ENCODE data around the gene NPHP4.

NPHP4 gene

GRCh38 chr1:5983361-5984103 is 8.7 kb downstream of the NPHP4 start:
- Histone ChIP-seq H3K4me1 (ENCODE audit: insufficient read depth, insufficient read length) (no peaks in the 10 kb centered on the region), H3K9ac (ENCODE audit: insufficient read length, low read depth) (no peak overlapping the region), H3K27me3 (ENCODE audit: insufficient read depth, insufficient read length) (no peaks in the 10 kb centered on the region), H3K4me3 (ENCODE audit: insufficient read length, low read depth) (no peak overlapping the region), H3K36me3 (ENCODE audit: insufficient read depth, insufficient read length, low read length) (no peaks in the 10 kb centered on the region), H3K9me3 (ENCODE audit: insufficient read depth, low read length) (no peaks in the 10 kb centered on the region)
- TF ChIP-seq ZNF274 (IDR thresholded peaks at IDR 0.05; ENCODE audit: low read depth, low read length) (no peak), YY1 (IDR thresholded peaks at IDR 0.05; ENCODE audit: insufficient read depth, insufficient read length) (no peak), SUZ12 (IDR thresholded peaks at IDR 0.05; ENCODE audit: extremely low read depth, insufficient read depth, insufficient read length) (no peak)
- DNase-seq (ENCODE audit: low read depth, low spot score), result no peak

DNA sequence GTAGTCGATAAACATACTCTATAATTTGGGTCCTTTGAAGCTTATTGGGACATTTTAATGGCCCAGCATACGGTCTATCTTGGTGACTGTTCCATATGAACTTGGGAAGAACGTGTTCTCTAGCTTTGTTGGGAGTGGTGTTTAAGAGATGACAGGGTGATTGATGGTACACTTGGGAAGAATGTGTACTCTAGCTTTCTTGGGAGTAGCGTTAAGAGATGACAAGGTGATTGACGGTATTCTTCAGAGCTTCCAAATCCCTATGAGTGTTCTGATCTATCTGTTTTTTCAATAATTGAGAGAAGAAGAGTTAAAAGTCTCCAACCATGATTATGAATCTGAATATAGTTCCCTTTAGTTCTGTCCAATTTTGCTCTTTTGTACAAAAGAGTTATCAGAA is 9.4 kb downstream of the NPHP4 start:
- Histone ChIP-seq H3K36me3 (ENCODE audit: insufficient read depth, insufficient read length, low read length) (no peaks in the 10 kb centered on the region), H3K9me3 (ENCODE audit: insufficient read depth, low read length) (no peaks in the 10 kb centered on the region), H3K4me3 (ENCODE audit: insufficient read length, low read depth) (no peak overlapping the region), H3K9ac (ENCODE audit: insufficient read length, low read depth) (no peak overlapping the region), H3K27me3 (ENCODE audit: insufficient read depth, insufficient read length) (no peaks in the 10 kb centered on the region), H3K4me1 (ENCODE audit: insufficient read depth, insufficient read length) (no peaks in the 10 kb centered on the region)
- DNase-seq (ENCODE audit: low read depth, low spot score), result no peak
- TF ChIP-seq YY1 (IDR thresholded peaks at IDR 0.05; ENCODE audit: insufficient read depth, insufficient read length), result no peak
- no peak for TF ChIP-seq ZNF274 (IDR thresholded peaks at IDR 0.05; ENCODE audit: low read depth, low read length)

- no peak for DNase-seq (ENCODE audit: low read depth, low spot score)
- H3K27me3 ChIP-seq (ENCODE audit: insufficient read depth, insufficient read length), result no peaks in the 10 kb centered on the region
- no peaks in the 10 kb centered on the region for H3K4me1 ChIP-seq (ENCODE audit: insufficient read depth, insufficient read length)
- no peaks in the 10 kb centered on the region for H3K9me3 ChIP-seq (ENCODE audit: insufficient read depth, low read length)
- H3K9ac ChIP-seq (ENCODE audit: insufficient read length, low read depth), result no peak overlapping the region
- H3K4me3 ChIP-seq (ENCODE audit: insufficient read length, low read depth), result no peak overlapping the region
- H3K36me3 ChIP-seq (ENCODE audit: insufficient read depth, insufficient read length, low read length), result no peaks in the 10 kb centered on the region
- TF ChIP-seq YY1 (IDR thresholded peaks at IDR 0.05; ENCODE audit: insufficient read depth, insufficient read length) (no peak), ZNF274 (IDR thresholded peaks at IDR 0.05; ENCODE audit: low read depth, low read length) (no peak), SUZ12 (IDR thresholded peaks at IDR 0.05; ENCODE audit: extremely low read depth, insufficient read depth, insufficient read length) (no peak)
These were observed 9.9 kb downstream of the NPHP4 start for GRCh38 chr1:5982276-5982675.

DNA sequence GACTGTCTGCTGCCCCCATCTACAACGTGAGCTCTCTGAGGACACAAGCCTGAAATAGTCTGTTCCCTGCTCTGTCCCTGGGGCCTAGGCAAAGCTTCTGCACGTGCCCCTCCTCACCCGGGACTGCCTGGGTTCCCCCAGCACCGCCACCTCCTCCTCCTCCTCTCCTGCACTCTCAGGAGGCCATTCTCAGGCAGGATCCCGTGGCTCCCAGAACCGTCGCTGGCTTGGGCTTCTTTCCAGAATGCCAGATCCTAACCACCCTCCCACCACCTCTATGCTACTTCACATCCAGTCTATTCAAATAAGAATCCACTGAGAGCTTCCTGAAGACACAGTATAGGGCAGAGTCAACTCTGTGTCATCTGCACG is 11.2 kb downstream of the NPHP4 start:
- TF ChIP-seq SUZ12 (IDR thresholded peaks at IDR 0.05; ENCODE audit: extremely low read depth, insufficient read depth, insufficient read length), result no peak
- TF ChIP-seq ZNF274 (IDR thresholded peaks at IDR 0.05; ENCODE audit: low read depth, low read length), result no peak
- no peak for TF ChIP-seq YY1 (IDR thresholded peaks at IDR 0.05; ENCODE audit: insufficient read depth, insufficient read length)
- H3K9me3 ChIP-seq (ENCODE audit: insufficient read depth, low read length), result no peaks in the 10 kb centered on the region
- no peaks in the 10 kb centered on the region for H3K27me3 ChIP-seq (ENCODE audit: insufficient read depth, insufficient read length)
- DNase-seq (ENCODE audit: low read depth, low spot score), result no peak
- H3K4me3 ChIP-seq (ENCODE audit: insufficient read length, low read depth), result no peak overlapping the region
- H3K9ac ChIP-seq (ENCODE audit: insufficient read length, low read depth), result no peak overlapping the region
- no peaks in the 10 kb centered on the region for H3K36me3 ChIP-seq (ENCODE audit: insufficient read depth, insufficient read length, low read length)
- no peaks in the 10 kb centered on the region for H3K4me1 ChIP-seq (ENCODE audit: insufficient read depth, insufficient read length)

DNA sequence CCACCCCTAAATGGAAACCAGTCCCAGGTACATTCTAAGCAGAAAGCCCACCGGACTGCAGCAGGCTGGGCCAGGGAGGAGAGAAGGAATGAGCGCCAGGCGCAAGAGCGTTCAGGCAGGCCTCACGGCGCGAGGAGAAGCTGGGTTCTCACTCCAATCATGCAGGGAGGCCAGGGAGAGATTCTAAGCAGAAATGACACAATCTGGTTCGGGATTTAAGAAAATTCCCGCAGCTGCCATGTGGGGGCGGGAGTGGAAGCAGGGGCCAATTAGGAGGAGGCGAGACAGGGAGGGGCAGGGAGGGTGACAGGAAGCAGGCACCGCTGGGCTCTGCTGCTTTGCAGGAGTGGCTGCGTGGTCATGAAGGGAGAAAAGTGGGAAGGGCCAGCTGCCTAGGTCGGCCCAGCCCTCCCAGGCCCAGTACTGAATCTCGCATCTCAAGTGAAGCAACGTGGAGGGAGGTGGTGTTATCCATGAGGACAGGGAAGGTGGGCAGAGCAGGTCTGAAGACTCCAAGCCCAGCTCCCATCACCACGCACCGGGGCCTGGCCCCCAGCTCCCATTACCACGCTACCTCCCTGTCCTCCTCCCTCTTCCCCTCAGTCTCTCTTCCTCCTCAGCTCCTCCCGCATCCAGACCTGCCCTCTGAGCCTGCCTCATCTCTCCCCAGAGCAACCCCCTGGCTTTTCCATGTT is 11.8 kb downstream of the NPHP4 start:
- H3K4me1 ChIP-seq (ENCODE audit: insufficient read depth, insufficient read length), result no peaks in the 10 kb centered on the region
- no peaks in the 10 kb centered on the region for H3K36me3 ChIP-seq (ENCODE audit: insufficient read depth, insufficient read length, low read length)
- no peaks in the 10 kb centered on the region for H3K27me3 ChIP-seq (ENCODE audit: insufficient read depth, insufficient read length)
- no peaks in the 10 kb centered on the region for H3K9me3 ChIP-seq (ENCODE audit: insufficient read depth, low read length)
- TF ChIP-seq SUZ12 (IDR thresholded peaks at IDR 0.05; ENCODE audit: extremely low read depth, insufficient read depth, insufficient read length) (no peak), YY1 (IDR thresholded peaks at IDR 0.05; ENCODE audit: insufficient read depth, insufficient read length) (no peak), ZNF274 (IDR thresholded peaks at IDR 0.05; ENCODE audit: low read depth, low read length) (no peak)
- no peak overlapping the region for H3K4me3 ChIP-seq (ENCODE audit: insufficient read length, low read depth)
- H3K9ac ChIP-seq (ENCODE audit: insufficient read length, low read depth), result no peak overlapping the region
- DNase-seq (ENCODE audit: low read depth, low spot score), result no peak

GRCh38 chr1:5979536-5980313 is 12.5 kb downstream of the NPHP4 start:
- DNase-seq (ENCODE audit: low read depth, low spot score), result no peak
- Histone ChIP-seq H3K36me3 (ENCODE audit: insufficient read depth, insufficient read length, low read length) (no peaks in the 10 kb centered on the region), H3K4me1 (ENCODE audit: insufficient read depth, insufficient read length) (no peaks in the 10 kb centered on the region), H3K4me3 (ENCODE audit: insufficient read length, low read depth) (no peak overlapping the region), H3K9me3 (ENCODE audit: insufficient read depth, low read length) (no peaks in the 10 kb centered on the region), H3K9ac (ENCODE audit: insufficient read length, low read depth) (no peak overlapping the region), H3K27me3 (ENCODE audit: insufficient read depth, insufficient read length) (no peaks in the 10 kb centered on the region)
- no peak for TF ChIP-seq ZNF274 (IDR thresholded peaks at IDR 0.05; ENCODE audit: low read depth, low read length)
- no peak for TF ChIP-seq YY1 (IDR thresholded peaks at IDR 0.05; ENCODE audit: insufficient read depth, insufficient read length)
- no peak for TF ChIP-seq SUZ12 (IDR thresholded peaks at IDR 0.05; ENCODE audit: extremely low read depth, insufficient read depth, insufficient read length)

DNA sequence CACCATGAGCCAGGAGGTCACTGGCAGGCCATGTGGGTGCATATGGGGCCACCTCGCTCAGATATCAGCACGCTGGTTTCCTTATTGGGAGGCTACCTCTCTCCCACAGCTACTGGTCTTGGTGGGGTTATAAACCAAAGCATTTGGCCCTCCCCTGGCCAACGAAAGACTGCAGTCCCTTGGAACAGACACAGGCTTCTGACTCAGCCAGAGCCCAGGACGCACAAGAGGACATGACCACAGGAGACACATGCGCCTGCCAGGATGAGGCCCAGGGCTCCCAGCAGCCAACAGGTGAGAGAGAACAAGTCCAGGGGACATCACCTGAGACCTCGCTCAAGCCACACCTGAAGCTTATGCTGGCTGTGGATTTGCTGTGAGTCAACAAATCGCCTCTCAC is 13.8 kb downstream of the NPHP4 start:
- no peak for DNase-seq (ENCODE audit: low read depth, low spot score)

More for the DNA sequence above, 13.8 kb downstream of the NPHP4 start:
- Histone ChIP-seq H3K4me3 (ENCODE audit: insufficient read length, low read depth) (no peak overlapping the region), H3K36me3 (ENCODE audit: insufficient read depth, insufficient read length, low read length) (no peaks in the 10 kb centered on the region), H3K9me3 (ENCODE audit: insufficient read depth, low read length) (no peaks in the 10 kb centered on the region), H3K4me1 (ENCODE audit: insufficient read depth, insufficient read length) (no peaks in the 10 kb centered on the region), H3K27me3 (ENCODE audit: insufficient read depth, insufficient read length) (no peaks in the 10 kb centered on the region), H3K9ac (ENCODE audit: insufficient read length, low read depth) (no peak overlapping the region)
- TF ChIP-seq YY1 (IDR thresholded peaks at IDR 0.05; ENCODE audit: insufficient read depth, insufficient read length) (no peak), SUZ12 (IDR thresholded peaks at IDR 0.05; ENCODE audit: extremely low read depth, insufficient read depth, insufficient read length) (no peak), ZNF274 (IDR thresholded peaks at IDR 0.05; ENCODE audit: low read depth, low read length) (no peak)
